HepG2 (cell line): ENCODE results near the gene TTC22. TPM values are rescaled to one million over a fixed set of nuclear protein-coding genes. Genes with fewer than 3 reads are reported as not detected.

Experiments used
- ATAC-seq: fragments of 200-7000 bp; cut with Tn5 transposase; 3 replicates; pipeline ENCODE4 v1.9.1; 2020; ENCODE audit warnings: mild to moderate bottlenecking, moderate library complexity
- BruUV-seq: library from RNA; stranded (reverse); fragments of 400-500 nt; replicated peaks from 2 replicates; lab custom pipeline; 2021; lab: Mats Ljungman, UMichigan
- CTCF ChIA-PET: fragments of 300-600 bp; formaldehyde crosslinking; extraction: SDS; loops from one replicate; lab custom pipeline; 2021; ENCODE audit warnings: low total read pairs, inconsistent platforms, low intra/inter-chr PET ratio; lab: Yijun Ruan, JAX
- POLR2A ChIA-PET: fragments of 350-600 bp; sonication (Branson Sonifier 250); formaldehyde crosslinking; loops from one replicate; lab custom pipeline; 2020; ENCODE audit warnings: antibody characterized with exemption, inconsistent platforms; lab: Yijun Ruan, JAX
- DNase-seq: peaks from one replicate; pipeline ENCODE4 v3.0.0-alpha.2; 2015; ENCODE audit warnings: low spot score
- FAIRE-seq: peaks from 3 replicates; lab custom pipeline; 2011; peaks lifted over from hg19 to GRCh38; lab: Jason Lieb, UNC
- H2AFZ ChIP-seq: one replicate; pipeline ENCODE4 v1.6.1; 2011; ENCODE audit warnings: low read length, inconsistent platforms
- H3K27ac ChIP-seq: fragments of 300-600 bp; 3 replicates; pipeline ENCODE4 v1.8.0; 2011; ENCODE audit warnings: mixed run types, mild to moderate bottlenecking, mixed read lengths, low read length, inconsistent platforms; ENCODE audit not compliant: insufficient read depth; ENCODE audit errors: extremely low read length
- H3K27me3 ChIP-seq, 2 experiments: fragments of 200-600 bp in 1 of 2; 2 replicates in 1 of 2; 3 replicates in 1 of 2; pipeline versions ENCODE4 v1.6.0 to v1.8.0; 2011; ENCODE audit warnings: low read length in 2 of 2, mild to moderate bottlenecking in 2 of 2, moderate library complexity in 2 of 2, inconsistent platforms in 1 of 2; ENCODE audit not compliant: insufficient read depth in 2 of 2, control insufficient read depth in 1 of 2
- H3K36me3 ChIP-seq, 2 experiments: fragments of 200-600 bp in 1 of 2; replicated peaks in 1 of 2; 2 replicates in 1 of 2; 3 replicates in 1 of 2; pipeline versions ENCODE4 v1.5.1 to v1.8.0; 2011; ENCODE audit warnings: low read length in 2 of 2, inconsistent platforms in 1 of 2; ENCODE audit not compliant: insufficient read depth in 2 of 2, control insufficient read depth in 1 of 2
- H3K4me1 ChIP-seq: 2 replicates; pipeline ENCODE4 v1.5.1; 2012; ENCODE audit warnings: low read length, inconsistent platforms; ENCODE audit not compliant: insufficient read depth
- H3K4me2 ChIP-seq: 2 replicates; pipeline ENCODE4 v1.6.0; 2011; ENCODE audit warnings: low read depth, low read length, inconsistent platforms
- H3K4me3 ChIP-seq, 3 experiments: fragments of 200-600 bp in 1 of 3; sonication (generic), shearing (Covaris generic) in 1 of 3; replicated peaks in 1 of 3; 2 replicates each; pipeline ENCODE4 v1.5.1; 2011 to 2016; ENCODE audit warnings: low read length in 3 of 3, inconsistent platforms in 2 of 3, low read depth in 2 of 3, mild to moderate bottlenecking in 2 of 3, control low read depth in 1 of 3, mixed read lengths in 1 of 3; ENCODE audit not compliant: insufficient read depth in 1 of 3
- H3K79me2 ChIP-seq: one replicate; pipeline ENCODE4 v1.6.1; 2011; ENCODE audit warnings: low read length, inconsistent platforms; ENCODE audit not compliant: insufficient read depth
- H3K9ac ChIP-seq: 2 replicates; pipeline ENCODE4 v1.6.0; 2011; ENCODE audit warnings: mild to moderate bottlenecking, low read depth, low read length, inconsistent platforms; ENCODE audit not compliant: insufficient read depth
- H3K9me3 ChIP-seq: 2 replicates; pipeline ENCODE4 v1.5.1; 2012; ENCODE audit warnings: mild to moderate bottlenecking, low read length
- H4K20me1 ChIP-seq: 2 replicates; pipeline ENCODE4 v1.6.0; 2011; ENCODE audit warnings: inconsistent platforms, mild to moderate bottlenecking, low read length, moderate library complexity; ENCODE audit not compliant: insufficient read depth
- AFF4 ChIP-seq: sonication (generic); formaldehyde crosslinking; IDR thresholded peaks from 2 replicates; pipeline ENCODE4 v1.4.0; 2020; ENCODE audit warnings: missing genetic modification reagents
- FOXP1 ChIP-seq, 2 experiments: fragments of 450-650 bp in 1 of 2; IDR thresholded peaks; 2 replicates each; pipeline ENCODE4 v1.6.1; 2017 to 2018; ENCODE audit warnings: antibody characterized with exemption in 1 of 2
- HOXA3 ChIP-seq: sonication (generic); formaldehyde crosslinking; IDR thresholded peaks from 2 replicates; pipeline ENCODE4 v1.5.0; 2020; ENCODE audit warnings: missing genetic modification reagents
- IKZF1 ChIP-seq: fragments of 450-650 bp; IDR thresholded peaks from 2 replicates; pipeline ENCODE4 v1.7.1; 2016
- KLF6 ChIP-seq: IDR thresholded peaks from 2 replicates; pipeline ENCODE4 v1.8.0; 2016; ENCODE audit warnings: missing biosample characterization, missing genetic modification reagents
- RFX3 ChIP-seq: IDR thresholded peaks from 2 replicates; pipeline ENCODE4 v1.6.1; 2016; ENCODE audit warnings: missing biosample characterization, missing genetic modification reagents
- ZNF281 ChIP-seq: sonication (generic); formaldehyde crosslinking; IDR thresholded peaks from 2 replicates; pipeline ENCODE4 v1.4.0; 2020; ENCODE audit warnings: missing genetic modification reagents, borderline replicate concordance
- ZNF337 ChIP-seq: sonication (generic); formaldehyde crosslinking; IDR thresholded peaks from 2 replicates; pipeline ENCODE4 v1.5.1; 2020; ENCODE audit warnings: missing genetic modification reagents, low read depth, mild to moderate bottlenecking, borderline replicate concordance
- ZNF564 ChIP-seq: sonication (generic); formaldehyde crosslinking; IDR thresholded peaks from 2 replicates; pipeline ENCODE4 v1.8.1; 2023; ENCODE audit warnings: mild to moderate bottlenecking, missing genetic modification reagents
- WGBS: methylation state at CpG from one replicate; pipeline ENCODE4 v1.1.6; 2017; ENCODE audit warnings: low lambda C conversion rate; 5-methylcytosine and 5-hydroxymethylcytosine counted together
- in situ Hi-C: cut with HindIII; loops from 2 replicates; pipeline ENCODE4 v1.10.0; 2017; ENCODE audit warnings: low pct_unique_long_range_greater_than_20kb; ENCODE audit not compliant: extremely low pct_ligation_motif_present
- intact Hi-C: fragments of 100-400 bp; cut with micrococcal nuclease; formaldehyde crosslinking; loops from one replicate; pipeline ENCODE4 v1.10.0; 2022; ENCODE audit not compliant: unreplicated experiment
- polyA plus RNA-seq, 8 experiments: library from polyadenylated mRNA; depleted of rRNA in 3 of 8; stranded (reverse) in 7 of 8; unstranded in 1 of 8; fragments of >200 nt; fragmentation: Illumina TruSeq in 4 of 8; extraction: Trizol in 4 of 8; gene quantifications; 2 replicates each; pipeline versions ENCODE4 v1.2.1 to v1.2.3, GENCODE V29; 2011 to 2016; ENCODE audit warnings: low read depth in 4 of 8, missing spikeins in 1 of 8, mixed read lengths in 1 of 8; ENCODE audit not compliant: insufficient read depth in 1 of 8
- total RNA-seq, 5 experiments: library from RNA; depleted of rRNA; stranded (reverse); fragments of >200 nt; fragmentation: Illumina TruSeq; extraction: Trizol; gene quantifications; 2 replicates each; pipeline ENCODE4 v1.2.3, GENCODE V29; 2016; ENCODE audit warnings: low read depth in 1 of 5
- TF ChIP-seq, protein P1 (sequence below): sonication (generic); formaldehyde crosslinking; IDR thresholded peaks from 2 replicates; pipeline ENCODE4 v1.4.0; 2020; ENCODE audit warnings: missing genetic modification reagents
- TF ChIP-seq, protein P2 (sequence below): sonication (generic); formaldehyde crosslinking; IDR thresholded peaks from 2 replicates; pipeline ENCODE4 v1.5.1; 2020; ENCODE audit warnings: mild to moderate bottlenecking, moderate library complexity, missing genetic modification reagents

The TTC22 gene
- total and polyA plus RNA-seq, 2 of the 13 experiments (the other 11 are each of a cell fraction or from before 2014, with no cell fraction given), result not detected

- ATAC-seq, result no peak
- Histone ChIP-seq H3K36me3 (no peaks in the 10 kb centered on the region), H3K9ac (no peak overlapping the region), H3K9me3 (no peaks in the 10 kb centered on the region), H3K4me3 (no peak overlapping the region), H3K4me2 (no peak overlapping the region), H3K27me3 (peaks cover 0 to 8% of the 10 kb centered on the region in 2 experiments; a peak in 1 of 5 replicates), H4K20me1 (no peaks in the 10 kb centered on the region), H3K79me2 (no peaks in the 10 kb centered on the region), H3K27ac (no peak overlapping the region), H3K4me1 (no peaks in the 10 kb centered on the region), H2AFZ (no peak overlapping the region)
- intact Hi-C loops (no loop called here), in situ Hi-C loops (no loop called here)
- no TSS peak for BruUV-seq
- ChIA-PET POLR2A (no interaction called here), CTCF (no interaction called here)
- no peak for FAIRE-seq
- DNase-seq, result no peak
- WGBS, result 0% methylated on average over 2 of the region's 2 CpGs
- TF ChIP-seq AFF4 (CRISPR knock-in tag) (no peak), RFX3 (CRISPR knock-in tag) (no peak), FOXP1 (IDR thresholded peaks at IDR 0.05) (no peak), FOXP1 (CRISPR knock-in tag; IDR thresholded peaks at IDR 0.05) (no peak), KLF6 (CRISPR knock-in tag) (no peak), ZNF564 (CRISPR knock-in tag) (no peak), IKZF1 (no peak), ZNF281 (CRISPR knock-in tag) (no peak), ZNF337 (no peak), HOXA3 (CRISPR knock-in tag) (no peak)
- TF ChIP-seq, protein P1, sequence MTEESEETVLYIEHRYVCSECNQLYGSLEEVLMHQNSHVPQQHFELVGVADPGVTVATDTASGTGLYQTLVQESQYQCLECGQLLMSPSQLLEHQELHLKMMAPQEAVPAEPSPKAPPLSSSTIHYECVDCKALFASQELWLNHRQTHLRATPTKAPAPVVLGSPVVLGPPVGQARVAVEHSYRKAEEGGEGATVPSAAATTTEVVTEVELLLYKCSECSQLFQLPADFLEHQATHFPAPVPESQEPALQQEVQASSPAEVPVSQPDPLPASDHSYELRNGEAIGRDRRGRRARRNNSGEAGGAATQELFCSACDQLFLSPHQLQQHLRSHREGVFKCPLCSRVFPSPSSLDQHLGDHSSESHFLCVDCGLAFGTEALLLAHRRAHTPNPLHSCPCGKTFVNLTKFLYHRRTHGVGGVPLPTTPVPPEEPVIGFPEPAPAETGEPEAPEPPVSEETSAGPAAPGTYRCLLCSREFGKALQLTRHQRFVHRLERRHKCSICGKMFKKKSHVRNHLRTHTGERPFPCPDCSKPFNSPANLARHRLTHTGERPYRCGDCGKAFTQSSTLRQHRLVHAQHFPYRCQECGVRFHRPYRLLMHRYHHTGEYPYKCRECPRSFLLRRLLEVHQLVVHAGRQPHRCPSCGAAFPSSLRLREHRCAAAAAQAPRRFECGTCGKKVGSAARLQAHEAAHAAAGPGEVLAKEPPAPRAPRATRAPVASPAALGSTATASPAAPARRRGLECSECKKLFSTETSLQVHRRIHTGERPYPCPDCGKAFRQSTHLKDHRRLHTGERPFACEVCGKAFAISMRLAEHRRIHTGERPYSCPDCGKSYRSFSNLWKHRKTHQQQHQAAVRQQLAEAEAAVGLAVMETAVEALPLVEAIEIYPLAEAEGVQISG (CRISPR knock-in tag), result no peak
- TF ChIP-seq, protein P2, sequence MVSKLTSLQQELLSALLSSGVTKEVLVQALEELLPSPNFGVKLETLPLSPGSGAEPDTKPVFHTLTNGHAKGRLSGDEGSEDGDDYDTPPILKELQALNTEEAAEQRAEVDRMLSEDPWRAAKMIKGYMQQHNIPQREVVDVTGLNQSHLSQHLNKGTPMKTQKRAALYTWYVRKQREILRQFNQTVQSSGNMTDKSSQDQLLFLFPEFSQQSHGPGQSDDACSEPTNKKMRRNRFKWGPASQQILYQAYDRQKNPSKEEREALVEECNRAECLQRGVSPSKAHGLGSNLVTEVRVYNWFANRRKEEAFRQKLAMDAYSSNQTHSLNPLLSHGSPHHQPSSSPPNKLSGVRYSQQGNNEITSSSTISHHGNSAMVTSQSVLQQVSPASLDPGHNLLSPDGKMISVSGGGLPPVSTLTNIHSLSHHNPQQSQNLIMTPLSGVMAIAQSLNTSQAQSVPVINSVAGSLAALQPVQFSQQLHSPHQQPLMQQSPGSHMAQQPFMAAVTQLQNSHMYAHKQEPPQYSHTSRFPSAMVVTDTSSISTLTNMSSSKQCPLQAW (CRISPR knock-in tag), result no peak
Observed at GRCh38 chr1:54784066-54784465, 17.1 kb downstream of the TTC22 start.
